GM23248 (cell line): Measurements from ENCODE around the gene SETD2. TPM values are rescaled to one million over a fixed set of nuclear protein-coding genes. Genes with fewer than 3 reads are reported as not detected.

ENCODE experiments used
- DNase-seq: peaks from one replicate; pipeline ENCODE4 v3.0.0-alpha.2; 2015
- H2AFZ ChIP-seq: fragments of 200-600 bp; sonication (generic); 2 replicates; pipeline ENCODE4 v1.6.1; 2016; ENCODE audit warnings: antibody characterized with exemption
- H3F3A ChIP-seq: fragments of 200-600 bp; sonication (generic); 2 replicates; pipeline ENCODE4 v1.6.1; 2016; ENCODE audit warnings: mild to moderate bottlenecking, antibody characterized with exemption, mixed run types; ENCODE audit not compliant: insufficient read depth
- H3K27ac ChIP-seq: fragments of 200-600 bp; sonication (generic); 2 replicates; pipeline ENCODE4 v1.5.1; 2016; ENCODE audit warnings: mild to moderate bottlenecking
- H3K27me3 ChIP-seq: fragments of 200-600 bp; sonication (generic); replicated peaks from 2 replicates; pipeline ENCODE4 v1.6.1; 2016; ENCODE audit warnings: mild to moderate bottlenecking; ENCODE audit not compliant: insufficient read depth
- H3K36me3 ChIP-seq: fragments of 200-600 bp; sonication (generic); 2 replicates; pipeline ENCODE4 v1.6.1; 2016; ENCODE audit warnings: low read depth, mild to moderate bottlenecking
- H3K4me1 ChIP-seq: fragments of 200-600 bp; sonication (generic); 2 replicates; pipeline ENCODE4 v1.6.1; 2016; ENCODE audit warnings: mild to moderate bottlenecking; ENCODE audit not compliant: insufficient read depth
- H3K4me2 ChIP-seq: fragments of 200-600 bp; sonication (generic); one replicate; pipeline ENCODE4 v1.6.1; 2016; ENCODE audit warnings: mild to moderate bottlenecking; ENCODE audit not compliant: unreplicated experiment
- H3K4me3 ChIP-seq: fragments of 200-600 bp; sonication (generic); 2 replicates; pipeline ENCODE4 v1.5.1; 2016; ENCODE audit warnings: mild to moderate bottlenecking
- H3K79me2 ChIP-seq: fragments of 200-600 bp; sonication (generic); 2 replicates; pipeline ENCODE4 v1.6.1; 2016; ENCODE audit warnings: mild to moderate bottlenecking; ENCODE audit not compliant: insufficient read depth
- H3K9ac ChIP-seq: fragments of 200-600 bp; sonication (generic); 2 replicates; pipeline ENCODE4 v1.6.1; 2016; ENCODE audit warnings: mild to moderate bottlenecking
- H3K9me2 ChIP-seq: fragments of 200-600 bp; sonication (generic); 2 replicates; pipeline ENCODE4 v1.6.1; 2016; ENCODE audit warnings: mixed run types, mild to moderate bottlenecking, moderate library complexity; ENCODE audit not compliant: insufficient read depth
- H3K9me3 ChIP-seq: fragments of 200-600 bp; sonication (generic); one replicate; pipeline ENCODE4 v1.6.1; 2017; ENCODE audit warnings: low read depth
- H4K20me1 ChIP-seq: fragments of 200-600 bp; sonication (generic); 2 replicates; pipeline ENCODE4 v1.6.0; 2016; ENCODE audit not compliant: insufficient read depth
- EZH2 ChIP-seq: fragments of 200-600 bp; sonication (generic); IDR thresholded peaks from 2 replicates; pipeline ENCODE4 v1.6.1; 2018; ENCODE audit warnings: antibody characterized with exemption, mild to moderate bottlenecking; ENCODE audit not compliant: insufficient read depth, poor library complexity, severe bottlenecking
- EZH2phosphoT487 ChIP-seq: fragments of 200-600 bp; sonication (generic); IDR thresholded peaks from 2 replicates; pipeline ENCODE4 v1.6.1; 2018; ENCODE audit warnings: antibody characterized with exemption, moderate library complexity, mild to moderate bottlenecking, low read depth; ENCODE audit not compliant: insufficient read depth
- WGBS, 2 experiments: methylation state at CpG; one replicate each; pipeline ENCODE4 v1.1.6; 2015 to 2017; ENCODE audit warnings: low lambda C conversion rate in 2 of 2, low coverage in 1 of 2; ENCODE audit errors: missing lambda C conversion rate in 2 of 2; 5-methylcytosine and 5-hydroxymethylcytosine counted together
- in situ Hi-C: fragments of 300-500 bp; cut with MboI; formaldehyde crosslinking; loops from 2 replicates; pipeline ENCODE4 v1.15.0; 2020
- polyA plus RNA-seq: library from polyadenylated mRNA; unstranded; fragments of >200 nt; fragmentation: Nextera tagmentation; extraction: Ambion mirVana; gene quantifications from 2 replicates; pipeline ENCODE4 v1.2.1, GENCODE V29; 2016
- total RNA-seq: library from RNA; depleted of rRNA; stranded (reverse); fragments of >200 nt; shearing (Covaris generic); gene quantifications from 2 replicates; pipeline ENCODE4 v1.2.3, GENCODE V29; 2014

The SETD2 gene
- total and polyA plus RNA-seq, 2 experiments from 2014 or later = 16.2 to 24.0 TPM

- Histone ChIP-seq H2AFZ (no peak overlapping the region), H3K79me2 (no peaks in the 10 kb centered on the region), H3K27me3 (no peaks in the 10 kb centered on the region), H3K4me3 (no peak overlapping the region), H3F3A (no peaks in the 10 kb centered on the region), H3K27ac (no peak overlapping the region), H3K4me2 (no peak overlapping the region), H3K9ac (no peak overlapping the region), H4K20me1 (no peaks in the 10 kb centered on the region), H3K36me3 (no peaks in the 10 kb centered on the region), H3K4me1 (no peaks in the 10 kb centered on the region), H3K9me3 (no peaks in the 10 kb centered on the region), H3K9me2 (no peaks in the 10 kb centered on the region)
- in situ Hi-C loops = no loop called here
- TF ChIP-seq EZH2phosphoT487 (no peak), EZH2 (no peak)
- DNase-seq = no peak
- WGBS, 2 experiments = 58 to 70% methylated on average over 15 to 16 of the region's 16 CpGs
Observed at GRCh38 chr3:46987743-46988401, 176.0 kb downstream of the SETD2 start.

GRCh38 chr3:46987319-46987742 is 176.6 kb downstream of the SETD2 start:
- H3K79me2 ChIP-seq = no peaks in the 10 kb centered on the region
- no peaks in the 10 kb centered on the region for H3K9me3 ChIP-seq
- 93% methylated on average over 9 of the region's 9 CpGs for WGBS, 2 experiments
- no peaks in the 10 kb centered on the region for H3K9me2 ChIP-seq
- no peak overlapping the region for H2AFZ ChIP-seq
- H3K4me2 ChIP-seq = no peak overlapping the region
- no peak overlapping the region for H3K9ac ChIP-seq
- H3F3A ChIP-seq = no peaks in the 10 kb centered on the region
- TF ChIP-seq EZH2phosphoT487 = no peak
- TF ChIP-seq EZH2 = no peak
- no peaks in the 10 kb centered on the region for H3K4me1 ChIP-seq
- H3K4me3 ChIP-seq = no peak overlapping the region
- no peak overlapping the region for H3K27ac ChIP-seq
- H3K27me3 ChIP-seq = no peaks in the 10 kb centered on the region
- in situ Hi-C loops = no loop called here
- H4K20me1 ChIP-seq = no peaks in the 10 kb centered on the region
- H3K36me3 ChIP-seq = no peaks in the 10 kb centered on the region
- no peak for DNase-seq

- Histone ChIP-seq H4K20me1 (no peaks in the 10 kb centered on the region), H3K27me3 (no peaks in the 10 kb centered on the region), H2AFZ (no peak overlapping the region), H3K27ac (no peak overlapping the region), H3K4me3 (no peak overlapping the region), H3K9ac (no peak overlapping the region), H3K9me2 (no peaks in the 10 kb centered on the region), H3K9me3 (no peaks in the 10 kb centered on the region), H3K79me2 (no peaks in the 10 kb centered on the region), H3F3A (no peaks in the 10 kb centered on the region), H3K36me3 (no peaks in the 10 kb centered on the region), H3K4me2 (no peak overlapping the region), H3K4me1 (no peaks in the 10 kb centered on the region)
- TF ChIP-seq EZH2 (no peak), EZH2phosphoT487 (no peak)
- no peak for DNase-seq
- WGBS, 2 experiments = 82 to 100% methylated on average over 3 of the region's 3 CpGs
- in situ Hi-C loops = no loop called here
Observed at GRCh38 chr3:46986782-46987310, 177.1 kb downstream of the SETD2 start.

- H3K4me3 ChIP-seq = no peak overlapping the region
- H3K4me1 ChIP-seq = no peaks in the 10 kb centered on the region
- H3K4me2 ChIP-seq = no peak overlapping the region
- in situ Hi-C loops = no loop called here
- H2AFZ ChIP-seq = no peak overlapping the region
- no peaks in the 10 kb centered on the region for H3F3A ChIP-seq
- H4K20me1 ChIP-seq = no peaks in the 10 kb centered on the region
- H3K27me3 ChIP-seq = no peaks in the 10 kb centered on the region
- no peak for DNase-seq
- H3K36me3 ChIP-seq = no peaks in the 10 kb centered on the region
- no peaks in the 10 kb centered on the region for H3K9me3 ChIP-seq
- H3K9ac ChIP-seq = no peak overlapping the region
- TF ChIP-seq EZH2phosphoT487 (no peak), EZH2 (no peak)
- no peaks in the 10 kb centered on the region for H3K9me2 ChIP-seq
- no peak overlapping the region for H3K27ac ChIP-seq
- no peaks in the 10 kb centered on the region for H3K79me2 ChIP-seq
- WGBS, 2 experiments = 96% methylated on average over 4 of the region's 4 CpGs
Observed at GRCh38 chr3:46986055-46986730, 177.7 kb downstream of the SETD2 start.
